Trophoblast cell (in vitro differentiated cells and primary cell): ENCODE results near the gene TIMP3.

Source experiments
- DNase-seq, 2 donors: peaks; one replicate each; pipeline ENCODE4 v3.0.0-alpha.2; 2016
- H2AFZ ChIP-seq: 2 replicates; pipeline ENCODE4 v1.6.1; 2013; ENCODE audit warnings: low read length, moderate library complexity, mild to moderate bottlenecking; ENCODE audit not compliant: insufficient read depth, poor library complexity
- H2AK5ac ChIP-seq: 2 replicates; pipeline ENCODE4 v1.6.1; 2013; ENCODE audit warnings: mild to moderate bottlenecking, low read length
- H2BK120ac ChIP-seq: 2 replicates; pipeline ENCODE4 v1.6.1; 2013; ENCODE audit warnings: low read length, mild to moderate bottlenecking, moderate library complexity; ENCODE audit not compliant: insufficient read depth, poor library complexity
- H2BK12ac ChIP-seq: 2 replicates; pipeline ENCODE4 v1.6.1; 2013; ENCODE audit warnings: mild to moderate bottlenecking, low read length, moderate library complexity
- H2BK5ac ChIP-seq: 2 replicates; pipeline ENCODE4 v1.6.1; 2013; ENCODE audit warnings: low read length, low read depth, moderate library complexity, mild to moderate bottlenecking; ENCODE audit not compliant: poor library complexity
- H3K14ac ChIP-seq: 2 replicates; pipeline ENCODE4 v1.6.1; 2013; ENCODE audit warnings: mild to moderate bottlenecking, low read length
- H3K18ac ChIP-seq: 2 replicates; pipeline ENCODE4 v1.6.1; 2013; ENCODE audit warnings: mild to moderate bottlenecking, low read length
- H3K23ac ChIP-seq: 2 replicates; pipeline ENCODE4 v1.6.1; 2013; ENCODE audit warnings: low read length
- H3K27ac ChIP-seq: 2 replicates; pipeline ENCODE4 v1.5.1; 2013; ENCODE audit warnings: low read depth, mild to moderate bottlenecking, inconsistent platforms, low read length, moderate library complexity
- H3K27me3 ChIP-seq: 2 replicates; pipeline ENCODE4 v1.6.1; 2013; ENCODE audit warnings: inconsistent platforms, mild to moderate bottlenecking, low read length, moderate library complexity; ENCODE audit not compliant: insufficient read depth
- H3K36me3 ChIP-seq, 2 experiments: 1 replicate in 1 of 2; 2 replicates in 1 of 2; pipeline ENCODE4 v1.6.1; 2013; ENCODE audit warnings: low read length in 2 of 2, mild to moderate bottlenecking in 2 of 2, moderate library complexity in 1 of 2; ENCODE audit not compliant: insufficient read depth in 2 of 2, control insufficient read depth in 1 of 2
- H3K4ac ChIP-seq: 2 replicates; pipeline ENCODE4 v1.6.1; 2013; ENCODE audit warnings: low read depth, mild to moderate bottlenecking, low read length, moderate library complexity
- H3K4me1 ChIP-seq, 2 experiments: 1 replicate in 1 of 2; 2 replicates in 1 of 2; pipeline ENCODE4 v1.6.1; 2013; ENCODE audit warnings: low read length in 2 of 2, mild to moderate bottlenecking in 2 of 2, moderate library complexity in 1 of 2; ENCODE audit not compliant: insufficient read depth in 2 of 2, control insufficient read depth in 1 of 2
- H3K4me2 ChIP-seq: 2 replicates; pipeline ENCODE4 v1.6.1; 2013; ENCODE audit warnings: inconsistent platforms, mild to moderate bottlenecking, low read length, moderate library complexity
- H3K4me3 ChIP-seq: 2 replicates; pipeline ENCODE4 v1.5.1; 2013; ENCODE audit warnings: mild to moderate bottlenecking, low read depth, low read length, inconsistent platforms
- H3K79me1 ChIP-seq: one replicate; pipeline ENCODE4 v1.6.1; 2013; ENCODE audit warnings: low read length
- H3K79me2 ChIP-seq: 2 replicates; pipeline ENCODE4 v1.6.1; 2013; ENCODE audit warnings: low read length, mild to moderate bottlenecking; ENCODE audit not compliant: control insufficient read depth, insufficient read depth, poor library complexity
- H3K9ac ChIP-seq: 2 replicates; pipeline ENCODE4 v1.6.1; 2013; ENCODE audit warnings: mild to moderate bottlenecking, low read length
- H3K9me3 ChIP-seq: 2 replicates; pipeline ENCODE4 v1.6.1; 2013; ENCODE audit warnings: low read depth, mild to moderate bottlenecking, control low read depth, inconsistent platforms, low read length; ENCODE audit not compliant: insufficient read depth
- H4K12ac ChIP-seq: 2 replicates; pipeline ENCODE4 v1.6.1; 2013; ENCODE audit warnings: low read depth, mild to moderate bottlenecking, low read length, moderate library complexity
- H4K8ac ChIP-seq: 2 replicates; pipeline ENCODE4 v1.6.1; 2013; ENCODE audit warnings: low read depth, mild to moderate bottlenecking, low read length, moderate library complexity
- H4K91ac ChIP-seq: one replicate; pipeline ENCODE4 v1.6.1; 2013; ENCODE audit warnings: low read depth, mild to moderate bottlenecking, low read length, moderate library complexity
- WGBS: extraction: QIAGEN DNeasy Blood & Tissue Kit; methylation state at CpG from one replicate; pipeline ENCODE4 v1.1.7; 2013; ENCODE audit warnings: missing lambda C conversion rate; ENCODE audit not compliant: insufficient read length, insufficient coverage; ENCODE audit errors: extremely low coverage; 5-methylcytosine and 5-hydroxymethylcytosine counted together

The TIMP3 gene

GRCh38 chr22:32831584-32831983, 30.1 kb downstream of the TIMP3 start:
- no peaks in the 10 kb centered on the region for H3K27me3 ChIP-seq
- H2AK5ac ChIP-seq = no peak overlapping the region
- H3K9ac ChIP-seq = no peak overlapping the region
- no peak overlapping the region for H3K14ac ChIP-seq
- WGBS = no CpG with 5 or more reads among the region's 3 CpGs
- no peak overlapping the region for H3K4me2 ChIP-seq
- H3K4me1 ChIP-seq = peaks cover 0 to 5% of the 10 kb centered on the region in 2 experiments
- no peaks in the 10 kb centered on the region for H3K79me2 ChIP-seq
- no peak overlapping the region for H3K23ac ChIP-seq
- no peak overlapping the region for H3K4me3 ChIP-seq
- H3K79me1 ChIP-seq = no peaks in the 10 kb centered on the region
- no peak overlapping the region for H3K27ac ChIP-seq
- no peak overlapping the region for H3K18ac ChIP-seq
- DNase-seq = peak in 1 of 2 donors; percentile 42
- no peak overlapping the region for H2BK120ac ChIP-seq
- no peaks in the 10 kb centered on the region for H3K9me3 ChIP-seq
- H4K12ac ChIP-seq = no peak overlapping the region
- peaks cover 45 to 69% of the 10 kb centered on the region in 2 experiments for H3K36me3 ChIP-seq
- H2AFZ ChIP-seq = no peak overlapping the region
- no peak overlapping the region for H2BK12ac ChIP-seq
- H3K4ac ChIP-seq = no peak overlapping the region
- no peak overlapping the region for H2BK5ac ChIP-seq
- no peak overlapping the region for H4K91ac ChIP-seq
- H4K8ac ChIP-seq = no peak overlapping the region

GRCh38 chr22:32832174-32832573, 30.7 kb downstream of the TIMP3 start:
- Histone ChIP-seq H3K4ac (no peak overlapping the region), H2BK5ac (no peak overlapping the region), H4K91ac (no peak overlapping the region), H3K36me3 (peaks cover 43 to 68% of the 10 kb centered on the region in 2 experiments), H2AFZ (no peak overlapping the region), H3K27ac (no peak overlapping the region), H3K9ac (no peak overlapping the region), H3K4me1 (peaks cover 0 to 5% of the 10 kb centered on the region in 2 experiments), H2BK12ac (no peak overlapping the region), H3K79me2 (no peaks in the 10 kb centered on the region), H4K12ac (no peak overlapping the region), H3K4me3 (no peak overlapping the region), H3K23ac (no peak overlapping the region), H2AK5ac (no peak overlapping the region), H3K9me3 (no peaks in the 10 kb centered on the region), H3K18ac (no peak overlapping the region), H2BK120ac (no peak overlapping the region), H3K4me2 (no peak overlapping the region), H3K27me3 (no peaks in the 10 kb centered on the region), H3K79me1 (no peaks in the 10 kb centered on the region), H4K8ac (no peak overlapping the region), H3K14ac (no peak overlapping the region)
- no peak for DNase-seq
- no CpG with 5 or more reads among the region's 4 CpGs for WGBS

GRCh38 chr22:32836280-32837123, 35.0 kb downstream of the TIMP3 start:
- no peaks in the 10 kb centered on the region for H3K79me2 ChIP-seq
- no peaks in the 10 kb centered on the region for H3K9me3 ChIP-seq
- H3K18ac ChIP-seq = no peak overlapping the region
- H4K91ac ChIP-seq = no peak overlapping the region
- no peak overlapping the region for H2BK120ac ChIP-seq
- peak in 1 of 2 donors; percentile 75 for DNase-seq
- no peaks in the 10 kb centered on the region for H3K4me1 ChIP-seq
- no peak overlapping the region for H3K23ac ChIP-seq
- H4K12ac ChIP-seq = no peak overlapping the region
- no peak overlapping the region for H2BK5ac ChIP-seq
- no peak overlapping the region for H3K4me3 ChIP-seq
- H4K8ac ChIP-seq = no peak overlapping the region
- no peak overlapping the region for H2AK5ac ChIP-seq
- H3K9ac ChIP-seq = no peak overlapping the region
- no peak overlapping the region for H3K4ac ChIP-seq
- no peaks in the 10 kb centered on the region for H3K79me1 ChIP-seq
- H3K27ac ChIP-seq = no peak overlapping the region
- no peak overlapping the region for H3K14ac ChIP-seq
- no peak overlapping the region for H3K4me2 ChIP-seq
- peaks cover 39 to 63% of the 10 kb centered on the region in 2 experiments for H3K36me3 ChIP-seq
- H2BK12ac ChIP-seq = no peak overlapping the region
- H2AFZ ChIP-seq = no peak overlapping the region
- WGBS = no CpG with 5 or more reads among the region's 7 CpGs
- H3K27me3 ChIP-seq = no peaks in the 10 kb centered on the region

GRCh38 chr22:32837142-32837541, 35.6 kb downstream of the TIMP3 start:
- Histone ChIP-seq H3K4me1 (no peaks in the 10 kb centered on the region), H2AK5ac (no peak overlapping the region), H3K79me2 (no peaks in the 10 kb centered on the region), H3K4ac (no peak overlapping the region), H4K12ac (no peak overlapping the region), H3K4me3 (no peak overlapping the region), H3K27me3 (no peaks in the 10 kb centered on the region), H3K36me3 (peaks cover 40 to 62% of the 10 kb centered on the region in 2 experiments), H2BK5ac (no peak overlapping the region), H3K27ac (no peak overlapping the region), H4K91ac (no peak overlapping the region), H3K9me3 (no peaks in the 10 kb centered on the region), H4K8ac (no peak overlapping the region), H3K23ac (no peak overlapping the region), H2BK120ac (no peak overlapping the region), H3K14ac (no peak overlapping the region), H3K18ac (no peak overlapping the region), H3K9ac (no peak overlapping the region), H2BK12ac (no peak overlapping the region), H3K79me1 (no peaks in the 10 kb centered on the region), H2AFZ (no peak overlapping the region), H3K4me2 (no peak overlapping the region)
- DNase-seq = no peak
- no CpG with 5 or more reads among the region's 9 CpGs for WGBS
